Measurements from ENCODE around the gene SPOCK2. TPM values are rescaled to one million over a fixed set of nuclear protein-coding genes. Genes with fewer than 3 reads are reported as not detected.
A peak's percentile ranks its signal among the peaks of the same experiment; 100 is the strongest.

Gene SPOCK2
- total and polyA plus RNA-seq, 2 of the 13 experiments (the other 11 are each of a cell fraction or from before 2014, with no cell fraction given) = 8.6 to 30.6 TPM

DNA sequence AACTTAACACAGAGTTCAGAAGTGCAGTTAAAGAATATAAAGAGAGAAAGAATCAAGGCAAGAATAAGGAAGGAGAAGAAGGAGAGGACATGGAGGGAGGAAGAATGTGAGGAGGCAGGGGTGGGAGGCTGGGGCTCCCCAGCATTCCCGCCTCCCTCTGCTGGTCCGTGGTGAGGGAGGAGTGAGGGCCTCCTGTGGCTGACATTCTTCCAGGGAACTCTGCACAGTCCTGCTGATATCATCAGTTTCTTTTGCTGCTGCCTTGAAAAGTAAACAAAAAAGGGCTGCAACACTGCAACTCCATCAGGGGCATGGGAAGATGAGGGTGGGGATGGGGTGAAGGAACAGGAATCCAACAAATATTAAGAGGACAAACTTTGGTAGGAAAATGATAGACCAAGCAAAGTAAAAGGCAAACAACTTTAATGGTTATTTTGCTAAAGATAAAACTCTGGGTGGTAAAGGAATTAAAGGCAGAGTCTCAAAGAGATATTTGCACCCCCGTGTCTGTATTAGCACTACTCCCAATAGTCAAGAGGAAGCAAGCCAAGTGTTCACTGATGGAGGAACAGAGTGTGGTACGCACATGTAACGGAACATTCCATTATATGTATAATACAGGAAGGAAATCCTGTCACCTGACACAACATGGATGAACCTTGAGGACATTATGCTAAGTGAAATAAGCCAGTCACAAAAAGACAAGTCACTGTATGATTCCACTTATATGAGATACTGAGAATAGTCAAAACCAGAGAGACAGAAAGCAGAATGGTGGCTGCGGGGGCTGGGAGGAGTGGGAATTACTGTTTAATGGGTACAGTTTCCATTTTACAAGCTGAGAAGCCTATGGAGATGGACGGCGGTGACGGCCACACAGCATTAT, 8.0 kb upstream of the SPOCK2 start (continued):
- TF ChIP-seq, protein P1, sequence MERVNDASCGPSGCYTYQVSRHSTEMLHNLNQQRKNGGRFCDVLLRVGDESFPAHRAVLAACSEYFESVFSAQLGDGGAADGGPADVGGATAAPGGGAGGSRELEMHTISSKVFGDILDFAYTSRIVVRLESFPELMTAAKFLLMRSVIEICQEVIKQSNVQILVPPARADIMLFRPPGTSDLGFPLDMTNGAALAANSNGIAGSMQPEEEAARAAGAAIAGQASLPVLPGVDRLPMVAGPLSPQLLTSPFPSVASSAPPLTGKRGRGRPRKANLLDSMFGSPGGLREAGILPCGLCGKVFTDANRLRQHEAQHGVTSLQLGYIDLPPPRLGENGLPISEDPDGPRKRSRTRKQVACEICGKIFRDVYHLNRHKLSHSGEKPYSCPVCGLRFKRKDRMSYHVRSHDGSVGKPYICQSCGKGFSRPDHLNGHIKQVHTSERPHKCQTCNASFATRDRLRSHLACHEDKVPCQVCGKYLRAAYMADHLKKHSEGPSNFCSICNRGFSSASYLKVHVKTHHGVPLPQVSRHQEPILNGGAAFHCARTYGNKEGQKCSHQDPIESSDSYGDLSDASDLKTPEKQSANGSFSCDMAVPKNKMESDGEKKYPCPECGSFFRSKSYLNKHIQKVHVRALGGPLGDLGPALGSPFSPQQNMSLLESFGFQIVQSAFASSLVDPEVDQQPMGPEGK (CRISPR knock-in tag; IDR thresholded peaks at IDR 0.05) = peak; percentile 88
- TF ChIP-seq NCOA2 (CRISPR knock-in tag; IDR thresholded peaks at IDR 0.05) (0 out of 2 replicates have a peak, but pooled peaks have one; percentile 17), SAP130 (CRISPR knock-in tag; IDR thresholded peaks at IDR 0.05; ENCODE audit: low read depth) (peak; percentile 52; the same call in 1 of the 2 replicates), ZNF883 (CRISPR knock-in tag; IDR thresholded peaks at IDR 0.05; ENCODE audit: not compliant biosample characterization) (no peak), HMG20A (CRISPR knock-in tag; IDR thresholded peaks at IDR 0.05; ENCODE audit: borderline replicate concordance) (peak; percentile 33; the same call in 1 of the 2 replicates), ZSCAN29 (CRISPR knock-in tag; conservative IDR thresholded peaks at IDR 0.05) (no peak), ZNF747 (CRISPR knock-in tag; IDR thresholded peaks at IDR 0.05; ENCODE audit: borderline replicate concordance) (no peak), HNF4A (CRISPR knock-in tag; IDR thresholded peaks at IDR 0.05) (peak; percentile 29; the same call in 1 of the 2 replicates), WIZ (CRISPR knock-in tag; IDR thresholded peaks at IDR 0.05) (no peak), SALL1 (CRISPR knock-in tag; IDR thresholded peaks at IDR 0.05) (peak; percentile 60), ELF3 (CRISPR knock-in tag; IDR thresholded peaks at IDR 0.05) (no peak), NR2F6 (IDR thresholded peaks at IDR 0.05) (no peak), NR2F6 (CRISPR knock-in tag; IDR thresholded peaks at IDR 0.05) (0 out of 2 replicates have a peak, but pooled peaks have one; percentile 16)
- TF ChIP-seq, protein P2, sequence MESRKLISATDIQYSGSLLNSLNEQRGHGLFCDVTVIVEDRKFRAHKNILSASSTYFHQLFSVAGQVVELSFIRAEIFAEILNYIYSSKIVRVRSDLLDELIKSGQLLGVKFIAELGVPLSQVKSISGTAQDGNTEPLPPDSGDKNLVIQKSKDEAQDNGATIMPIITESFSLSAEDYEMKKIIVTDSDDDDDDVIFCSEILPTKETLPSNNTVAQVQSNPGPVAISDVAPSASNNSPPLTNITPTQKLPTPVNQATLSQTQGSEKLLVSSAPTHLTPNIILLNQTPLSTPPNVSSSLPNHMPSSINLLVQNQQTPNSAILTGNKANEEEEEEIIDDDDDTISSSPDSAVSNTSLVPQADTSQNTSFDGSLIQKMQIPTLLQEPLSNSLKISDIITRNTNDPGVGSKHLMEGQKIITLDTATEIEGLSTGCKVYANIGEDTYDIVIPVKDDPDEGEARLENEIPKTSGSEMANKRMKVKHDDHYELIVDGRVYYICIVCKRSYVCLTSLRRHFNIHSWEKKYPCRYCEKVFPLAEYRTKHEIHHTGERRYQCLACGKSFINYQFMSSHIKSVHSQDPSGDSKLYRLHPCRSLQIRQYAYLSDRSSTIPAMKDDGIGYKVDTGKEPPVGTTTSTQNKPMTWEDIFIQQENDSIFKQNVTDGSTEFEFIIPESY (CRISPR knock-in tag; IDR thresholded peaks at IDR 0.05) = no peak
- TF ChIP-seq, protein P3, sequence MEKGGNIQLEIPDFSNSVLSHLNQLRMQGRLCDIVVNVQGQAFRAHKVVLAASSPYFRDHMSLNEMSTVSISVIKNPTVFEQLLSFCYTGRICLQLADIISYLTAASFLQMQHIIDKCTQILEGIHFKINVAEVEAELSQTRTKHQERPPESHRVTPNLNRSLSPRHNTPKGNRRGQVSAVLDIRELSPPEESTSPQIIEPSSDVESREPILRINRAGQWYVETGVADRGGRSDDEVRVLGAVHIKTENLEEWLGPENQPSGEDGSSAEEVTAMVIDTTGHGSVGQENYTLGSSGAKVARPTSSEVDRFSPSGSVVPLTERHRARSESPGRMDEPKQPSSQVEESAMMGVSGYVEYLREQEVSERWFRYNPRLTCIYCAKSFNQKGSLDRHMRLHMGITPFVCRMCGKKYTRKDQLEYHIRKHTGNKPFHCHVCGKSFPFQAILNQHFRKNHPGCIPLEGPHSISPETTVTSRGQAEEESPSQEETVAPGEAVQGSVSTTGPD (CRISPR knock-in tag; IDR thresholded peaks at IDR 0.05) = no peak
- TF ChIP-seq, protein P4, sequence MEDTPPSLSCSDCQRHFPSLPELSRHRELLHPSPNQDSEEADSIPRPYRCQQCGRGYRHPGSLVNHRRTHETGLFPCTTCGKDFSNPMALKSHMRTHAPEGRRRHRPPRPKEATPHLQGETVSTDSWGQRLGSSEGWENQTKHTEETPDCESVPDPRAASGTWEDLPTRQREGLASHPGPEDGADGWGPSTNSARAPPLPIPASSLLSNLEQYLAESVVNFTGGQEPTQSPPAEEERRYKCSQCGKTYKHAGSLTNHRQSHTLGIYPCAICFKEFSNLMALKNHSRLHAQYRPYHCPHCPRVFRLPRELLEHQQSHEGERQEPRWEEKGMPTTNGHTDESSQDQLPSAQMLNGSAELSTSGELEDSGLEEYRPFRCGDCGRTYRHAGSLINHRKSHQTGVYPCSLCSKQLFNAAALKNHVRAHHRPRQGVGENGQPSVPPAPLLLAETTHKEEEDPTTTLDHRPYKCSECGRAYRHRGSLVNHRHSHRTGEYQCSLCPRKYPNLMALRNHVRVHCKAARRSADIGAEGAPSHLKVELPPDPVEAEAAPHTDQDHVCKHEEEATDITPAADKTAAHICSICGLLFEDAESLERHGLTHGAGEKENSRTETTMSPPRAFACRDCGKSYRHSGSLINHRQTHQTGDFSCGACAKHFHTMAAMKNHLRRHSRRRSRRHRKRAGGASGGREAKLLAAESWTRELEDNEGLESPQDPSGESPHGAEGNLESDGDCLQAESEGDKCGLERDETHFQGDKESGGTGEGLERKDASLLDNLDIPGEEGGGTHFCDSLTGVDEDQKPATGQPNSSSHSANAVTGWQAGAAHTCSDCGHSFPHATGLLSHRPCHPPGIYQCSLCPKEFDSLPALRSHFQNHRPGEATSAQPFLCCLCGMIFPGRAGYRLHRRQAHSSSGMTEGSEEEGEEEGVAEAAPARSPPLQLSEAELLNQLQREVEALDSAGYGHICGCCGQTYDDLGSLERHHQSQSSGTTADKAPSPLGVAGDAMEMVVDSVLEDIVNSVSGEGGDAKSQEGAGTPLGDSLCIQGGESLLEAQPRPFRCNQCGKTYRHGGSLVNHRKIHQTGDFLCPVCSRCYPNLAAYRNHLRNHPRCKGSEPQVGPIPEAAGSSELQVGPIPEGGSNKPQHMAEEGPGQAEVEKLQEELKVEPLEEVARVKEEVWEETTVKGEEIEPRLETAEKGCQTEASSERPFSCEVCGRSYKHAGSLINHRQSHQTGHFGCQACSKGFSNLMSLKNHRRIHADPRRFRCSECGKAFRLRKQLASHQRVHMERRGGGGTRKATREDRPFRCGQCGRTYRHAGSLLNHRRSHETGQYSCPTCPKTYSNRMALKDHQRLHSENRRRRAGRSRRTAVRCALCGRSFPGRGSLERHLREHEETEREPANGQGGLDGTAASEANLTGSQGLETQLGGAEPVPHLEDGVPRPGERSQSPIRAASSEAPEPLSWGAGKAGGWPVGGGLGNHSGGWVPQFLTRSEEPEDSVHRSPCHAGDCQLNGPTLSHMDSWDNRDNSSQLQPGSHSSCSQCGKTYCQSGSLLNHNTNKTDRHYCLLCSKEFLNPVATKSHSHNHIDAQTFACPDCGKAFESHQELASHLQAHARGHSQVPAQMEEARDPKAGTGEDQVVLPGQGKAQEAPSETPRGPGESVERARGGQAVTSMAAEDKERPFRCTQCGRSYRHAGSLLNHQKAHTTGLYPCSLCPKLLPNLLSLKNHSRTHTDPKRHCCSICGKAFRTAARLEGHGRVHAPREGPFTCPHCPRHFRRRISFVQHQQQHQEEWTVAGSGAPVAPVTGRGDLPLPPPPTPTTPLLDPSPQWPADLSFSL (CRISPR knock-in tag; IDR thresholded peaks at IDR 0.05) = no peak
- TF ChIP-seq, protein P5, sequence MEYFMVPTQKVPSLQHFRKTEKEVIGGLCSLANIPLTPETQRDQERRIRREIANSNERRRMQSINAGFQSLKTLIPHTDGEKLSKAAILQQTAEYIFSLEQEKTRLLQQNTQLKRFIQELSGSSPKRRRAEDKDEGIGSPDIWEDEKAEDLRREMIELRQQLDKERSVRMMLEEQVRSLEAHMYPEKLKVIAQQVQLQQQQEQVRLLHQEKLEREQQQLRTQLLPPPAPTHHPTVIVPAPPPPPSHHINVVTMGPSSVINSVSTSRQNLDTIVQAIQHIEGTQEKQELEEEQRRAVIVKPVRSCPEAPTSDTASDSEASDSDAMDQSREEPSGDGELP (IDR thresholded peaks at IDR 0.05; ENCODE audit: borderline replicate concordance, low read depth) = no peak

Data from HepG2 (cell line).